GM12878 (cell line): ENCODE data around the gene HPCA. TPM values are rescaled to one million over a fixed set of nuclear protein-coding genes. Genes with fewer than 3 reads are reported as not detected.

Source experiments
- ATAC-seq: fragments of 200-7000 bp; cut with Tn5 transposase; 3 replicates; pipeline ENCODE4 v1.9.1; 2020; ENCODE audit warnings: mild to moderate bottlenecking, moderate library complexity
- BruUV-seq: library from RNA; stranded (reverse); fragments of 400-500 nt; replicated peaks from 2 replicates; lab custom pipeline; 2021; lab: Mats Ljungman, UMichigan
- CTCF ChIA-PET: fragments of 300-600 bp; sonication (Branson Sonifier 250); formaldehyde crosslinking; extraction: SDS; loops from one replicate; lab custom pipeline; 2021; ENCODE audit warnings: inconsistent platforms; lab: Yijun Ruan, JAX
- POLR2A ChIA-PET: fragments of 350-600 bp; formaldehyde crosslinking; extraction: SDS; loops from one replicate; lab custom pipeline; 2021; ENCODE audit warnings: inconsistent platforms; lab: Charles Lee
- RAD21 ChIA-PET: fragments of 300-600 bp; sonication (Branson Sonifier 250); formaldehyde crosslinking; loops from one replicate; lab custom pipeline; 2023; ENCODE audit warnings: antibody characterized with exemption; ENCODE audit not compliant: unreplicated experiment; lab: Charles Lee
- SMC1A ChIA-PET: fragments of 300-600 bp; sonication (Branson Sonifier 250); formaldehyde crosslinking; loops from one replicate; lab custom pipeline; 2023; ENCODE audit not compliant: unreplicated experiment, uncharacterized antibody; lab: Charles Lee
- DNase-seq: peaks from one replicate; pipeline ENCODE4 v3.0.0-alpha.2; 2011; ENCODE audit warnings: low read depth, low spot score
- FAIRE-seq: peaks from 3 replicates; lab custom pipeline; 2011; peaks lifted over from hg19 to GRCh38; lab: Jason Lieb, UNC
- H2AFZ ChIP-seq: 2 replicates; pipeline ENCODE4 v1.6.0; 2011; ENCODE audit warnings: low read depth, low read length, control low read depth; ENCODE audit not compliant: control insufficient read depth
- H3K27ac ChIP-seq: 2 replicates; pipeline ENCODE4 v1.5.1; 2011; ENCODE audit warnings: control low read depth; ENCODE audit not compliant: control insufficient read depth, insufficient read depth
- H3K27me3 ChIP-seq, 2 experiments: replicated peaks in 1 of 2; 2 replicates each; pipeline versions ENCODE4 v1.6.0 to v1.6.1; 2011; ENCODE audit warnings: low read length in 1 of 2; ENCODE audit not compliant: control insufficient read depth in 2 of 2, insufficient read depth in 2 of 2
- H3K36me3 ChIP-seq, 2 experiments: 2 replicates each; pipeline ENCODE4 v1.5.1; 2011; ENCODE audit warnings: low read length in 1 of 2; ENCODE audit not compliant: control insufficient read depth in 2 of 2, insufficient read depth in 2 of 2
- H3K4me1 ChIP-seq: 2 replicates; pipeline ENCODE4 v1.6.1; 2011; ENCODE audit warnings: mild to moderate bottlenecking, low read length, moderate library complexity, mixed read lengths; ENCODE audit not compliant: control insufficient read depth, insufficient read depth
- H3K4me2 ChIP-seq: 2 replicates; pipeline ENCODE4 v1.6.0; 2011; ENCODE audit warnings: control low read depth; ENCODE audit not compliant: control insufficient read depth, insufficient read depth
- H3K4me3 ChIP-seq: fragments of 200-600 bp; sonication (generic); 2 replicates; pipeline ENCODE4 v1.5.1; 2016
- H3K79me2 ChIP-seq: 2 replicates; pipeline ENCODE4 v1.6.0; 2011; ENCODE audit warnings: low read length; ENCODE audit not compliant: control insufficient read depth, insufficient read depth
- H3K9ac ChIP-seq: 2 replicates; pipeline ENCODE4 v1.8.0; 2011; ENCODE audit warnings: low read length, control low read depth, mixed read lengths; ENCODE audit not compliant: control insufficient read depth, insufficient read depth
- H3K9me3 ChIP-seq: replicated peaks from 3 replicates; pipeline ENCODE4 v1.5.1; 2011; ENCODE audit warnings: mild to moderate bottlenecking, low read length; ENCODE audit not compliant: control insufficient read depth, insufficient read depth
- H4K20me1 ChIP-seq: 2 replicates; pipeline ENCODE4 v1.6.0; 2011; ENCODE audit not compliant: control insufficient read depth, insufficient read depth
- CBX3 ChIP-seq: fragments of 200-600 bp; sonication (generic); IDR thresholded peaks from 2 replicates; pipeline ENCODE4 v1.6.1; 2016; ENCODE audit warnings: low read depth, borderline replicate concordance
- CREB1 ChIP-seq: IDR thresholded peaks from 2 replicates; pipeline ENCODE4 v1.6.1; 2012; ENCODE audit warnings: low read depth, mild to moderate bottlenecking, inconsistent platforms
- HDAC6 ChIP-seq: fragments of 200-600 bp; sonication (generic); IDR thresholded peaks from one replicate; pipeline ENCODE4 v1.8.0; 2017; ENCODE audit warnings: antibody characterized with exemption; ENCODE audit not compliant: unreplicated experiment
- IRF4 ChIP-seq: IDR thresholded peaks from 2 replicates; pipeline ENCODE4 v1.6.1; 2011; ENCODE audit warnings: low read depth, low read length
- MTA2 ChIP-seq: fragments of 450-650 bp; IDR thresholded peaks from 2 replicates; pipeline ENCODE4 v1.6.1; 2016; ENCODE audit warnings: low read depth, mild to moderate bottlenecking, moderate library complexity
- MTA3 ChIP-seq: IDR thresholded peaks from 2 replicates; pipeline ENCODE4 v1.6.1; 2012; ENCODE audit warnings: low read length, inconsistent platforms, borderline replicate concordance
- MYC ChIP-seq: IDR thresholded peaks from 2 replicates; pipeline ENCODE4 v1.6.1; 2011; ENCODE audit warnings: mild to moderate bottlenecking, low read length, moderate library complexity, inconsistent platforms; ENCODE audit not compliant: insufficient read depth, insufficient replicate concordance, insufficient read length, severe bottlenecking
- NBN ChIP-seq: fragments of 450-650 bp; IDR thresholded peaks from 2 replicates; pipeline ENCODE4 v1.6.1; 2016
- NR2C1 ChIP-seq: fragments of 450-650 bp; IDR thresholded peaks from 2 replicates; pipeline ENCODE4 v1.6.1; 2017; ENCODE audit warnings: antibody characterized with exemption, mild to moderate bottlenecking, moderate library complexity
- RAD51 ChIP-seq: fragments of 450-650 bp; IDR thresholded peaks from 2 replicates; pipeline ENCODE4 v1.6.1; 2016; ENCODE audit warnings: moderate library complexity, mild to moderate bottlenecking, inconsistent platforms
- SUZ12 ChIP-seq: fragments of 200-600 bp; sonication (generic); IDR thresholded peaks from one replicate; pipeline ENCODE4 v1.6.1; 2018; ENCODE audit warnings: antibody characterized with exemption, mild to moderate bottlenecking; ENCODE audit not compliant: unreplicated experiment
- ZNF622 ChIP-seq: fragments of 450-650 bp; IDR thresholded peaks from 2 replicates; pipeline ENCODE4 v1.6.1; 2017; ENCODE audit warnings: mild to moderate bottlenecking, inconsistent platforms
- WGBS: methylation state at CpG from one replicate; pipeline ENCODE4 v1.1.6; 2016; ENCODE audit warnings: low lambda C conversion rate; ENCODE audit not compliant: insufficient replicate concordance, insufficient coverage; ENCODE audit errors: missing lambda C conversion rate; 5-methylcytosine and 5-hydroxymethylcytosine counted together
- in situ Hi-C: fragments of 300-500 bp; cut with MboI; formaldehyde crosslinking; loops from 9 replicates; pipeline ENCODE4 v1.14.3; 2018; ENCODE audit warnings: mixed read lengths
- intact Hi-C: fragments of 100-400 bp; cut with micrococcal nuclease; formaldehyde crosslinking; loops from one replicate; pipeline ENCODE4 v1.14.2; 2022; ENCODE audit not compliant: unreplicated experiment
- polyA plus RNA-seq, 11 experiments: library from polyadenylated mRNA; depleted of rRNA in 4 of 11; unstranded in 6 of 11; stranded (reverse) in 5 of 11; fragments of >200 nt; fragmentation: Nextera tagmentation in 4 of 11; fragmentation: Illumina TruSeq in 1 of 11; extraction: Ambion mirVana in 4 of 11; extraction: Trizol in 1 of 11; gene quantifications; 1 replicate in 1 of 11; 2 replicates in 10 of 11; pipeline versions ENCODE4 v1.2.1 to v1.2.3, GENCODE V29; 2011 to 2016; ENCODE audit warnings: inconsistent platforms in 2 of 11, missing spikeins in 2 of 11, low read depth in 1 of 11
- total RNA-seq, 4 experiments: library from RNA; depleted of rRNA in 3 of 4; stranded (reverse); fragments of >200 nt in 3 of 4; fragmentation: Illumina TruSeq in 1 of 4; extraction: Trizol in 1 of 4; gene quantifications; 2 replicates each; pipeline versions ENCODE4 v1.2.1 to v1.2.3, GENCODE V29; 2013 to 2021
- TF ChIP-seq, protein P1 (sequence below): fragments of 450-650 bp; formaldehyde crosslinking; IDR thresholded peaks from 2 replicates; pipeline ENCODE4 v1.5.0; 2022; ENCODE audit warnings: mild to moderate bottlenecking, missing genetic modification characterization
- TF ChIP-seq, protein P2 (sequence below): IDR thresholded peaks from 2 replicates; pipeline ENCODE4 v1.6.1; 2012; ENCODE audit warnings: mild to moderate bottlenecking, low read depth, low read length
- TF ChIP-seq, protein P3 (sequence below): fragments of 450-650 bp; formaldehyde crosslinking; IDR thresholded peaks from 2 replicates; pipeline ENCODE4 v1.4.0; 2022; ENCODE audit warnings: mild to moderate bottlenecking, moderate library complexity

HPCA gene
- total and polyA plus RNA-seq, 10 of the 15 experiments (the other 5 are each of a cell fraction or from before 2014, with no cell fraction given), result 0.11 TPM; not detected in 9

DNA sequence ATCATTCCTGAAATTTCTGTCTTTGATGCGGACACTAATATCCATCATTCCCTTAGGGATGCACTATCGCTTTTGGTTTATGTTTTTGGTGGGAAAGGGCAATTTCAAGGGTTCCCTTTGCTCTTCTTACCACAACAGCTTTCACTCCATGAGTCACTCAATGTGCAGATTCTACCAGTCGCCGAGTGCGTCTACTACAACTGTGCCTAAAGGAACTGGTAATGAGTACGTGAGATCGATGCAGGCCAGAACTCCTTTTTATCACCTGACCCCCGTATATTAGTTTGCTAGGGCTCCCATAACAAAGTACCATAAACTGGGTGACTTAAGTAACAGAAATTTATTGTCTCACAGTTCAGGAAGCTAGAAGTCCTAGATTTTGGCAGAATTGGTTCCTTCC, 42.4 kb downstream of the HPCA start:
- Histone ChIP-seq H3K27me3 (peaks cover 0 to 5% of the 10 kb centered on the region in 2 experiments; a peak in 2 of 4 replicates), H2AFZ (no peak overlapping the region), H4K20me1 (no peaks in the 10 kb centered on the region), H3K9ac (no peak overlapping the region), H3K4me1 (no peaks in the 10 kb centered on the region), H3K36me3 (no peaks in the 10 kb centered on the region), H3K27ac (no peak overlapping the region), H3K4me2 (no peak overlapping the region), H3K4me3 (no peak overlapping the region), H3K79me2 (no peaks in the 10 kb centered on the region), H3K9me3 (no peaks in the 10 kb centered on the region)
- FAIRE-seq (no peak), ATAC-seq (no peak), DNase-seq (no peak)
- 73% methylated on average over 8 of the region's 8 CpGs for WGBS
- in situ Hi-C loops, result loop anchor here (25.0 kb wide), 1 partner anchor 684 kb away; no protein-coding TSS in a partner anchor
- RAD21 ChIA-PET, result no interaction called here
- intact Hi-C loops, result no loop called here
- CTCF ChIA-PET, result no interaction called here
- SMC1A ChIA-PET, result interaction anchor here (8.4 kb wide), 1 partner anchor 128 kb away, joined by 110 read pairs; no protein-coding TSS in a partner anchor
- POLR2A ChIA-PET, result interaction anchor here (1.2 to 1.5 kb wide), 2 partner anchors 79 to 126 kb away, joined by 3 read pairs; no protein-coding TSS in a partner anchor
- BruUV-seq, result no TSS peak
- TF ChIP-seq MYC (no peak), NBN (no peak), MTA3 (no peak), IRF4 (no peak), RAD51 (no peak), ZNF622 (no peak), SUZ12 (no peak), HDAC6 (no peak), NR2C1 (no peak), CREB1 (no peak), MTA2 (no peak), CBX3 (no peak)
- TF ChIP-seq, protein P1, sequence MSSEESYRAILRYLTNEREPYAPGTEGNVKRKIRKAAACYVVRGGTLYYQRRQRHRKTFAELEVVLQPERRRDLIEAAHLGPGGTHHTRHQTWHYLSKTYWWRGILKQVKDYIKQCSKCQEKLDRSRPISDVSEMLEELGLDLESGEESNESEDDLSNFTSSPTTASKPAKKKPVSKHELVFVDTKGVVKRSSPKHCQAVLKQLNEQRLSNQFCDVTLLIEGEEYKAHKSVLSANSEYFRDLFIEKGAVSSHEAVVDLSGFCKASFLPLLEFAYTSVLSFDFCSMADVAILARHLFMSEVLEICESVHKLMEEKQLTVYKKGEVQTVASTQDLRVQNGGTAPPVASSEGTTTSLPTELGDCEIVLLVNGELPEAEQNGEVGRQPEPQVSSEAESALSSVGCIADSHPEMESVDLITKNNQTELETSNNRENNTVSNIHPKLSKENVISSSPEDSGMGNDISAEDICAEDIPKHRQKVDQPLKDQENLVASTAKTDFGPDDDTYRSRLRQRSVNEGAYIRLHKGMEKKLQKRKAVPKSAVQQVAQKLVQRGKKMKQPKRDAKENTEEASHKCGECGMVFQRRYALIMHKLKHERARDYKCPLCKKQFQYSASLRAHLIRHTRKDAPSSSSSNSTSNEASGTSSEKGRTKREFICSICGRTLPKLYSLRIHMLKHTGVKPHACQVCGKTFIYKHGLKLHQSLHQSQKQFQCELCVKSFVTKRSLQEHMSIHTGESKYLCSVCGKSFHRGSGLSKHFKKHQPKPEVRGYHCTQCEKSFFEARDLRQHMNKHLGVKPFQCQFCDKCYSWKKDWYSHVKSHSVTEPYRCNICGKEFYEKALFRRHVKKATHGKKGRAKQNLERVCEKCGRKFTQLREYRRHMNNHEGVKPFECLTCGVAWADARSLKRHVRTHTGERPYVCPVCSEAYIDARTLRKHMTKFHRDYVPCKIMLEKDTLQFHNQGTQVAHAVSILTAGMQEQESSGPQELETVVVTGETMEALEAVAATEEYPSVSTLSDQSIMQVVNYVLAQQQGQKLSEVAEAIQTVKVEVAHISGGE (CRISPR knock-in tag), result no peak
- TF ChIP-seq, protein P2, sequence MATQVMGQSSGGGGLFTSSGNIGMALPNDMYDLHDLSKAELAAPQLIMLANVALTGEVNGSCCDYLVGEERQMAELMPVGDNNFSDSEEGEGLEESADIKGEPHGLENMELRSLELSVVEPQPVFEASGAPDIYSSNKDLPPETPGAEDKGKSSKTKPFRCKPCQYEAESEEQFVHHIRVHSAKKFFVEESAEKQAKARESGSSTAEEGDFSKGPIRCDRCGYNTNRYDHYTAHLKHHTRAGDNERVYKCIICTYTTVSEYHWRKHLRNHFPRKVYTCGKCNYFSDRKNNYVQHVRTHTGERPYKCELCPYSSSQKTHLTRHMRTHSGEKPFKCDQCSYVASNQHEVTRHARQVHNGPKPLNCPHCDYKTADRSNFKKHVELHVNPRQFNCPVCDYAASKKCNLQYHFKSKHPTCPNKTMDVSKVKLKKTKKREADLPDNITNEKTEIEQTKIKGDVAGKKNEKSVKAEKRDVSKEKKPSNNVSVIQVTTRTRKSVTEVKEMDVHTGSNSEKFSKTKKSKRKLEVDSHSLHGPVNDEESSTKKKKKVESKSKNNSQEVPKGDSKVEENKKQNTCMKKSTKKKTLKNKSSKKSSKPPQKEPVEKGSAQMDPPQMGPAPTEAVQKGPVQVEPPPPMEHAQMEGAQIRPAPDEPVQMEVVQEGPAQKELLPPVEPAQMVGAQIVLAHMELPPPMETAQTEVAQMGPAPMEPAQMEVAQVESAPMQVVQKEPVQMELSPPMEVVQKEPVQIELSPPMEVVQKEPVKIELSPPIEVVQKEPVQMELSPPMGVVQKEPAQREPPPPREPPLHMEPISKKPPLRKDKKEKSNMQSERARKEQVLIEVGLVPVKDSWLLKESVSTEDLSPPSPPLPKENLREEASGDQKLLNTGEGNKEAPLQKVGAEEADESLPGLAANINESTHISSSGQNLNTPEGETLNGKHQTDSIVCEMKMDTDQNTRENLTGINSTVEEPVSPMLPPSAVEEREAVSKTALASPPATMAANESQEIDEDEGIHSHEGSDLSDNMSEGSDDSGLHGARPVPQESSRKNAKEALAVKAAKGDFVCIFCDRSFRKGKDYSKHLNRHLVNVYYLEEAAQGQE, result no peak
- TF ChIP-seq, protein P3, sequence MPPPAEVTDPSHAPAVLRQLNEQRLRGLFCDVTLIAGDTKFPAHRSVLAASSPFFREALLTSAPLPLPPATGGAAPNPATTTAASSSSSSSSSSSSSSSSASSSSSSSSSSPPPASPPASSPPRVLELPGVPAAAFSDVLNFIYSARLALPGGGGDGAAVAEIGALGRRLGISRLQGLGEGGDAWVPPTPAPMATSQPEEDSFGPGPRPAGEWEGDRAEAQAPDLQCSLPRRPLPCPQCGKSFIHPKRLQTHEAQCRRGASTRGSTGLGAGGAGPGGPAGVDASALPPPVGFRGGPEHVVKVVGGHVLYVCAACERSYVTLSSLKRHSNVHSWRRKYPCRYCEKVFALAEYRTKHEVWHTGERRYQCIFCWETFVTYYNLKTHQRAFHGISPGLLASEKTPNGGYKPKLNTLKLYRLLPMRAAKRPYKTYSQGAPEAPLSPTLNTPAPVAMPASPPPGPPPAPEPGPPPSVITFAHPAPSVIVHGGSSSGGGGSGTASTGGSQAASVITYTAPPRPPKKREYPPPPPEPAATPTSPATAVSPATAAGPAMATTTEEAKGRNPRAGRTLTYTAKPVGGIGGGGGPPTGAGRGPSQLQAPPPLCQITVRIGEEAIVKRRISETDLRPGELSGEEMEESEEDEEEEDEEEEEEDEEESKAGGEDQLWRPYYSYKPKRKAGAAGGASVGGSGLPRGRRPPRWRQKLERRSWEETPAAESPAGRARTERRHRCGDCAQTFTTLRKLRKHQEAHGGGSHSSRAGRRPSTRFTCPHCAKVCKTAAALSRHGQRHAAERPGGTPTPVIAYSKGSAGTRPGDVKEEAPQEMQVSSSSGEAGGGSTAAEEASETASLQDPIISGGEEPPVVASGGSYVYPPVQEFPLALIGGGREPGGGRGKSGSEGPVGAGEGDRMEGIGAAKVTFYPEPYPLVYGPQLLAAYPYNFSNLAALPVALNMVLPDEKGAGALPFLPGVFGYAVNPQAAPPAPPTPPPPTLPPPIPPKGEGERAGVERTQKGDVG, result no peak
